ENCODE results near the gene DTHD1.

The DTHD1 gene

DNA sequence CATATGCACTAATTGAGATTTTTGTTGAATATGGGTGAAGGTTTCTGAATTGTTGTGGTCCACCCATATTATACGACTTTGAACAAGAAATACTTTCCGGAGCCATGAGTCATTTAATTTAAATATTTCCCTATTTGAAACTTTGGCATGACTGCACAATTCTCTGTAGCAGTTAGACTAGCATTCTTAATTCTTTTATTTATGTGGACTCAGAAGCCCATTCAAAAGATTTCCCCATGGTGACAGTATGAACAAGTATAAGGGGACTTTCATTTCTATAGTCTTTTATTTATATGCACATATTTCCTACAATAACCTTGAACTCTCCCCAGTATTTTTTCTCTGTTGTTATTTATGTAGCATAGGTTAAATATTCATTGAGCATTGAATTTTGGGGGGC lies 72.6 kb downstream of the DTHD1 start:
- no peak for DNase-seq

DNA sequence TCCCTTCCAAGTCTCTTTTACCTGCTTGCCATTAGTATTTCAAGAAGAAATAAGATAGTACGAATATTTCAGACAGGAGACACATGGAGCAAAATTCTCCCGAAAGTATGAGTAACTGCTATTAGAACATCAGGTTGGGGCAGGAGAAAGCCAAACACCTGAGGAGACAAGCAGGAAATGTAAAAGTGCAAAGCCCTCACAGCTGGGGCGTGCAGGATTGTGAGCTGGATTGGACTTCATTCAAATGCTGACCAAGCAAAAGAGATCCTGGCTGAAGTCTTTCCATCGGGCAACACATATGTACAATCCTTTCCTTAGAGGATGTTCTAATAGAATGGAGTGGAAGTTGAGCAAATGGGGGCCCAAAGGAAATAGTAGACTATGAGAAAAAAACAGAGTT lies 76.8 kb downstream of the DTHD1 start:
- no peak for DNase-seq

DNA sequence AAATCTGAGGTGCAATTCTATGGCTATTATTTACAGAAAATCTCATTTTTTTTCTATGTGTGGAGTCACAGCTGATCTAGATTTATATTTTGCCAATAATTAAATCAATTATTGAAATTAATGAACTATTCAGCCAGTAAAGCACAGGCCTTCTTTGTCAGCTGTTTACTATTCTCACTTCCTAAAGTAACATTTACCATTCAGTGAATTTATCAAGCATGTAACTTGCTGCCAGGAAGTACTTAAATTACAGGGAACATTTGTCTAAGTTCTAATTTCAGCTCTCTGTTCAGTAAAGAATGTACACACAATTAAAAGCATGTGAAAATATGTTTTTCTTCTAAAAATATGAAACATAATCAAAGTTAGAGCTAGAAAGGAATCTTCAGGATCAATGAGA lies 79.3 kb downstream of the DTHD1 start:
- DNase-seq: no peak

DNA sequence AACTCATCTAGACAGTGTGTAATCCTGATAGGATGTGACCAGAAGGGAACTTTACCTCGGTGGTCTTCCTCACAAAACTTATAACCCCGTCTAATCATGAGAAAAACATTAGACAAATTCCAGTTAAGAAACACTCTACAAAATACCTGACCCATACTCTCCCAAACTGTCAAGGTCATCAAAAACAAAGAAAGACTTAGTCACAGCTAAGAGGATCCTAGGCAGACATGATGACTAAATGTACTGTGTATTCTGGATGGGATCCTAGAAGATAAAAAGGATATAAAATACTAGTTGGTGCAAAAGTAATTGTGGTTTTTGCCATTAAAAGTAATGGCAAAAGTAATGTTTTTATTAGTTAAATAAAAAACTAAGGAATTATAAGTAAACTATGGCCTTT lies 81.6 kb downstream of the DTHD1 start:
- no peak for DNase-seq

DNA sequence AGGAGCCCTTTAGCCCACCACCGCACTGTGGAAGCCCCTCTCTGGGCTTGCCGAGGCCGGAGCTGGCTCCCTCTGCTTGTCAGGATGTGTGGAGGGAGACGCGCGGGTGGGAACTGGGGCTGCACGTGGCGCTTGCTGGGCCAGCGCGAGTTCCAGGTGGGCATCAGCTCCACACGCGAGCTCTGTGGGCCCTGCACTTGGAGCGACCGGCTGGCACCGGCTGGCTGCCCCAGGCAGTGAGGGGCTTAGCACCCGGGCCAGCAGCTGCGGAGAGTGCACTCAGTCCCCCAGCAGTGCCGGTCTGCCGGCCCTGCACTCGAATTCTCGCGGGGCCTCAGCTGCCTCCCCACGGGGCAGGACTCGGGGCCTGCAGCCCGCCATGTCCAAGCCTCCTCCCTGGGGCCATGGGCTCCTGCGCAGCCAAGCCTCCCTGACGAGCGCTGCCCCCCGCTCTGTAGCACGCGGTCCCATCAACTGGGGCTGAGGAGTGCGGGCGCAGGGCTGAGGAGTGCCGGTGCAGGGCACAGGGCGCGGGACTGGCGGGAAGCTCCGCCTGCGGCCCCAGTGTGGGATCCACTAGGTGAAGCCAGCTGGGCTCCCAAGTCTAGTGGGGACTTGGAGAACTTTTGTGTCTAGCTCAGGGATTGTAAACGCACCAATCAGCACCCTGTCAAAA lies 93.6 kb downstream of the DTHD1 start:
- DNase-seq: no peak

DNA sequence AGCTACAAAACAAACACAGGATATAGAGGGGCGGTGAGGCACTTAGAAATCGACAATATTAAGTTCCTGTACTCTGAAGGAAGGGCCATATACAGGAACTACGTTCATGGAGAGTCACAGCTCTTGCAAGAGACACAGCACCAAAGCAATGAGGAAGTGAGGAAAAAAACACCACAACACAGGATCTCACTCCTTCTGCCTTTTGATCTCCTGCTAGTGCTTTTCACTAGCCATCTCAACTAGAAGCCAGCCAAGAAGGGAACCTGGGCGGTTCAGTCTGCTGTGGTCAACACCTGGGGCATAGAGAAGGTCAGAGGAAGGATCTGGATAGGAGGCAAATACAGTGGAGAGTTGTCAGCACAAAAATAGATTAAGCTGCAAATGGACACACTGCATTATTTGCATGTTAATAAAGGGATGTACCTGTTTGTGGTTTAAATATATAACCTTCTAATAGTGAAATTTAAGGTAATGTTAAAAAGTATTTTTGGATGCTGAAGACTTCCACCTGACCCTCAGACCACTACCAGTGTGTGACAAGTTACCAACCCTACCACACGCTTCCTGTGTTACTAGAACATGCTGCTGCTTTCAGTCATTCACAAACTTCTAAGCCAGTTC lies 104.6 kb downstream of the DTHD1 start:
- DNase-seq: no peak

DNA sequence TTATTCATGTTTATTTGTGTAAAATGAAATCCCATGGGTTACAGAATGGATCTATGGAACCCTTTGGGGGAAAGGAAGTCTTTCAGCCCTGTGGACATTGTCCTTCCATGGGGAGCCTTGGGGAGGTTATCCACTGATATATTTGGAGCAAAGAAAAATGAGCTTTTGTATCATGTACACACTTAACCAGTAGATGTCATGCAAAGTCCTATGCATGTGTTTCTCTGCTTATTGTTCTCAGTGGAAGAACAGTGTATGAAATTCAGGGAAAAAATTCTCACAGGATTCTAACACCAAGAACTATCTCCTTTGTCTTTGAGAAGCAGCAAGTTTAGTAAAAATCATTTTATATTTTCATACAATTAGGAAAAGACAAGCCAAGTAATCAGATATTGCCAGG lies 105.3 kb downstream of the DTHD1 start:
- DNase-seq: no peak

DNA sequence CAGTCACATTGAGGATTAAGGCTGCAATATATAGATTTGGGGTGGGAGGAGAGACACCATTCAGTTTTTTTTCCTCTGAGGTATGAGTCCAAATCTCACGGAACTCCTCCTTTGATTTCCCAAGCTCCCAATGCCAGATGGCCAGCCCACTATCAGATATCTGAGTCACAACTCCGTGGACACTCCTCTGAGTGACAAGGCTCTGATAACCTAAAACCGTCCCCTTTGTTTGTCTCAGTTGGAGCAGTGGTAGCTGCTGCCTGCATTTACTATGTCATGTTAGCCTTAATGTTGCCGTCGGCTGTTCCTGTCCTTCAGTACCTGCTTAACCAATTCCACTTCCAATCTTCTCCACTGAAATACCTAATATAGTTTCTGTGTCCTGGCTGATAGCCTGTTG lies 107.3 kb downstream of the DTHD1 start:
- DNase-seq: no peak

DNA sequence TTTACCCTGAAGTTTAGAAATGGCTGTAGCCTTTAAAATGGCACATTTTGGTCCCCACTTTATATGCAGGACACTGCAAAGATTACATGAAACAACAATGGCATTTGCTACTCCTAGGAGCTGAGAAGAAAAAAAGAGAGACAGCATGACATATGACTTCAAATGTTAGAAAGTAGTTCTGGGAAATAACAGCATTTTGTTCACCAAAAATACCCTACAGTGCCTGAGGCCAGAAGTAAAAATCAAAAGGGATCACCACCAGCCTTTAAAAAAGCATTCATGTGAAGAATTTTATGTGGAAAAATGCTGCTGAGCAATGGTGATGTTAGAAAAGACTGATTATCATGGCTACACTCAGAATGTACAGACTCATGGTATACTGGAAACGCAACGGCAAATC lies 110.0 kb downstream of the DTHD1 start:
- DNase-seq: no peak

DNA sequence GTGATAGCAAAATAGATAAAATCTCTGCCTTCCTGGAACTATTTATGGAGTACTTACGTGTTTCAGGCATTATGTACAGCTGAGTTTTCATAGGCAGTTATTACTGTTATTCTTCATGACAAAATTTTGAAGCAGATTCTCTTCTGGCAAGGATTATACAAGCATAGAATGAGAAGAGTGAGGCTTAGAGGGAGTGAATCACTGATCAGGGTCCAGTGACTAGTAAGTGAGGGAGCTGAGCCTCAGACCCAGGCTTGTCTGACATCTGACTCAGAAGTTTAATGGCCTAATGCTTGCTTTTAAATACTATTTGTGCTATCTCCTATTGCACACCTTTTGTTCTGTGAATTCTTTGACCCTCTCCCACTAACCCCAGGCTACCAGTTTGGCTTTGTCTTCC lies 110.6 kb downstream of the DTHD1 start:
- DNase-seq: no peak

DNA sequence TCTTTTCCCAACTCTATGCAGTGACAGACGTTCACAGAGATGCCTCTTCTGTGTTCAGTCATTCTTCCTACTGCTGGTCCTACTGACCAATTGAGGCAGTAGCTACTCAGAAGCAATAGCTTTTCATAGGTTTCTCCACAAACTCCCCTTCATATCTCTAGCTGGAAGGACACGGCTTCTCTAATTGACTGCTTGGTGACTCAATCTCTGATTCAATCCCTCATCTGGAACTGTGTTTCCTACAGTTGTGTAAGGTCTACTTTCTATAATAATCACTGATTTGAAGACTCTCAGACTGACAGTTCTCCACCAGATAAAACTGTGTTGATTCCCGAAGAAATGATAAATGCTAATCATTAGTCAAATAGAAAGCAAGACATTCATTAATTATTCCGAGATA lies 111.5 kb downstream of the DTHD1 start:
- no peak for DNase-seq
